Suprapubic skin (tissue), 4 donors: ENCODE results near the gene SARS1. TPM values are rescaled to one million over a fixed set of nuclear protein-coding genes. Genes with fewer than 3 reads are reported as not detected.

Source experiments
- DNase-seq, 2 donors: peaks; one replicate each; pipeline ENCODE4 v3.0.0-alpha.2; 2019; ENCODE audit warnings: low spot score in 2 of 2
- H3K27ac ChIP-seq: fragments of 200-600 bp; sonication (generic); one replicate; pipeline ENCODE4 v1.5.1; 2019
- H3K27me3 ChIP-seq: fragments of 200-600 bp; sonication (generic); one replicate; pipeline ENCODE4 v1.5.1; 2019
- H3K36me3 ChIP-seq: fragments of 200-600 bp; sonication (generic); one replicate; pipeline ENCODE4 v1.5.1; 2019
- H3K4me1 ChIP-seq: fragments of 200-600 bp; sonication (generic); one replicate; pipeline ENCODE4 v1.5.1; 2019
- H3K4me3 ChIP-seq: fragments of 200-600 bp; sonication (generic); one replicate; pipeline ENCODE4 v1.5.1; 2019; ENCODE audit warnings: mild to moderate bottlenecking
- H3K9me3 ChIP-seq: fragments of 200-600 bp; sonication (generic); one replicate; pipeline ENCODE4 v1.5.1; 2019
- CTCF ChIP-seq, 2 donors: fragments of 200-600 bp in 1 of 2; fragments of 450-650 bp in 1 of 2; sonication (generic) in 1 of 2; IDR thresholded peaks; one replicate each; pipeline ENCODE4 v1.5.1; 2016 to 2019; ENCODE audit warnings: antibody characterized with exemption in 2 of 2, mild to moderate bottlenecking in 1 of 2, moderate library complexity in 1 of 2
- EP300 ChIP-seq: sonication (generic); formaldehyde crosslinking; IDR thresholded peaks from one replicate; pipeline ENCODE4 v1.6.1; 2017; ENCODE audit warnings: antibody characterized with exemption
- POLR2A ChIP-seq, 2 donors: fragments of 450-650 bp; IDR thresholded peaks; one replicate each; pipeline ENCODE4 v1.6.1; 2017; ENCODE audit warnings: antibody characterized with exemption in 2 of 2, mild to moderate bottlenecking in 2 of 2, moderate library complexity in 2 of 2
- POLR2AphosphoS5 ChIP-seq, 3 donors: sonication (generic); formaldehyde crosslinking; IDR thresholded peaks; one replicate each; pipeline ENCODE4 v1.6.1; 2017; ENCODE audit warnings: antibody characterized with exemption in 3 of 3
- WGBS: methylation state at CpG from one replicate; pipeline ENCODE4 v1.1.5; 2018; 5-methylcytosine and 5-hydroxymethylcytosine counted together
- total RNA-seq, 4 donors: library from RNA; depleted of rRNA; stranded (reverse); fragments of >200 nt; gene quantifications; one replicate each; pipeline ENCODE4 v1.1.0, GENCODE V29; 2016

The SARS1 gene
- total RNA-seq, 4 donors from 2014 or later: 144 to 169 (median 160) TPM

GRCh38 chr1:109188781-109189180, 24.9 kb upstream of the SARS1 start:
- H3K4me3 ChIP-seq: no peak overlapping the region
- no peak overlapping the region for H3K27ac ChIP-seq
- no peak for DNase-seq
- no peaks in the 10 kb centered on the region for H3K36me3 ChIP-seq
- H3K27me3 ChIP-seq: peaks cover 3% of the 10 kb centered on the region
- peaks cover 4% of the 10 kb centered on the region for H3K4me1 ChIP-seq
- TF ChIP-seq EP300: no peak
- no peak for TF ChIP-seq POLR2AphosphoS5 (IDR thresholded peaks at IDR 0.05)
- no peak for TF ChIP-seq CTCF (IDR thresholded peaks at IDR 0.05)
- no peak for TF ChIP-seq POLR2A (IDR thresholded peaks at IDR 0.05)
- 56% methylated on average over 6 of the region's 6 CpGs for WGBS
- H3K9me3 ChIP-seq: no peaks in the 10 kb centered on the region

DNA sequence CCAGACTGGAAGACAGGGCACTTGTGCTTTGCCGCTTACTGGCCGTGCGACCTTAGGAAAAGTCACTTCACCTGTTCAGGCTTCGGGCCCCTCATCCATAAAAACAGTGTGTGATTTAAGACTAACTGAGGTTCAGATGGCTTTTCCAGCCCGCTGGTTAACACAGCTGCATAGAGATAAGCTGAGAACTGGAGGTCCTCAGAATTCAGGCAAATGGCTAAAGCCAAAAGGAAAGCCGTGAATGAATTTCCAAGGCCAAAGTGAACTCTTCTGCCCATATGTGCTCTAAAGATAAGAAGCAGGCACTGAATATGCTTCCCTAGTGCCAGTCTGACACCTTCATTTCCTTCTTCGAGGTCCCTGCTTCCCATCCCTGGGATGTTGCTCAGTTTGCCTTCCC, 23.5 kb upstream of the SARS1 start:
- TF ChIP-seq POLR2A (IDR thresholded peaks at IDR 0.05) (no peak), EP300 (no peak), CTCF (IDR thresholded peaks at IDR 0.05) (no peak), POLR2AphosphoS5 (IDR thresholded peaks at IDR 0.05) (no peak)
- Histone ChIP-seq H3K36me3 (no peaks in the 10 kb centered on the region), H3K4me3 (no peak overlapping the region), H3K9me3 (no peaks in the 10 kb centered on the region), H3K27ac (no peak overlapping the region), H3K27me3 (peaks cover 3% of the 10 kb centered on the region), H3K4me1 (peaks cover 4% of the 10 kb centered on the region)
- DNase-seq: no peak
- WGBS: 83% methylated on average over 7 of the region's 7 CpGs

DNA sequence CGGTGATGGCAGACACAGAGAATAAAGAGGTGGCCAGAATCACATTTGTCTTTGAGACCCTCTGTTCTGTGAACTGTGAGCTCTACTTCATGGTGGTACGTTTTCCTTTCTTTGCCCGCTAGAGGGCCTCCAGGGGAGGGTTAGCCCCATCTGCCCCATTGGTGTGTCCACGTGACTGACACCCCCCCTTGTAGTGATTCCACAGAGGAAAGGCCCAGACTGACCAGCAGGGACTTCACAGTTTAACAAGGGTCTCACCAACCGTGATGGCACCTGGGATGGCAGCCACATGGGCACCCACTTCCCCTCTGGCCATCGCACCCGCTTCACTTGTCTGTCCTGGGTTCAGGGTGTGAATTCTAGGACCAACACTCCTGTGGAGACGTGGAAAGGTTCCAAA, 22.3 kb upstream of the SARS1 start:
- no peak for TF ChIP-seq POLR2AphosphoS5 (IDR thresholded peaks at IDR 0.05)
- TF ChIP-seq CTCF (IDR thresholded peaks at IDR 0.05): no peak
- TF ChIP-seq EP300: no peak
- TF ChIP-seq POLR2A (IDR thresholded peaks at IDR 0.05): no peak
- no peak for DNase-seq
- peaks cover 3% of the 10 kb centered on the region for H3K27me3 ChIP-seq
- peaks cover under 1% of the 10 kb centered on the region for H3K4me1 ChIP-seq
- H3K4me3 ChIP-seq: no peak overlapping the region
- WGBS: 85% methylated on average over 8 of the region's 8 CpGs
- H3K9me3 ChIP-seq: no peaks in the 10 kb centered on the region
- H3K27ac ChIP-seq: no peak overlapping the region
- no peaks in the 10 kb centered on the region for H3K36me3 ChIP-seq

DNA sequence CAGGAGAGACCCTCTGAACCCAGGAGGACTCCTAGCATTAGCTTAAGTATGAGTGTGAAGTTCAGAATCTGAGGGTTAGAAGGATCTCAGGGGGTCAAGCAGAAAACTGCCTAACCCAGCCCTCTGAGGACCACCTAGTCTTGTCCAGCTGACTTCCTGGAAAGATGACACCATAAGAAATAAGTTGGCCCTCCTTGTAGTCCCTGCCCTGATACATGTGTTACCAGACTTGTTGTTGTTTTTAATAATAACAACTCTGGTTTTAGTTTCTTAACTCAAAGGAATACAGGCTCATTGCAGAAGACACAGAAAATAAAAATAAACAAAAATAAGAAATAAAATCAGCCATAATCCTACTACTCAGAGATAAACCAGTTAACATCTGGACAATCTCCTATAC, 21.8 kb upstream of the SARS1 start:
- Histone ChIP-seq H3K9me3 (no peaks in the 10 kb centered on the region), H3K27me3 (peaks cover 3% of the 10 kb centered on the region), H3K27ac (no peak overlapping the region), H3K4me1 (no peaks in the 10 kb centered on the region), H3K4me3 (no peak overlapping the region), H3K36me3 (no peaks in the 10 kb centered on the region)
- no peak for TF ChIP-seq CTCF (IDR thresholded peaks at IDR 0.05)
- no peak for TF ChIP-seq POLR2A (IDR thresholded peaks at IDR 0.05)
- TF ChIP-seq POLR2AphosphoS5 (IDR thresholded peaks at IDR 0.05): no peak
- TF ChIP-seq EP300: no peak
- DNase-seq: no peak

- no peaks in the 10 kb centered on the region for H3K9me3 ChIP-seq
- H3K36me3 ChIP-seq: no peaks in the 10 kb centered on the region
- TF ChIP-seq CTCF (IDR thresholded peaks at IDR 0.05) (no peak), POLR2A (IDR thresholded peaks at IDR 0.05) (no peak), EP300 (no peak), POLR2AphosphoS5 (IDR thresholded peaks at IDR 0.05) (no peak)
- H3K4me3 ChIP-seq: no peak overlapping the region
- no peak for DNase-seq
- H3K27me3 ChIP-seq: peaks cover 3% of the 10 kb centered on the region
- H3K4me1 ChIP-seq: peaks cover 4% of the 10 kb centered on the region
- no peak overlapping the region for H3K27ac ChIP-seq
- WGBS: 76% methylated on average over 4 of the region's 4 CpGs
Observed at GRCh38 chr1:109192433-109192832, 21.3 kb upstream of the SARS1 start.
